ENCODE results near the gene DHX34.

DNA sequence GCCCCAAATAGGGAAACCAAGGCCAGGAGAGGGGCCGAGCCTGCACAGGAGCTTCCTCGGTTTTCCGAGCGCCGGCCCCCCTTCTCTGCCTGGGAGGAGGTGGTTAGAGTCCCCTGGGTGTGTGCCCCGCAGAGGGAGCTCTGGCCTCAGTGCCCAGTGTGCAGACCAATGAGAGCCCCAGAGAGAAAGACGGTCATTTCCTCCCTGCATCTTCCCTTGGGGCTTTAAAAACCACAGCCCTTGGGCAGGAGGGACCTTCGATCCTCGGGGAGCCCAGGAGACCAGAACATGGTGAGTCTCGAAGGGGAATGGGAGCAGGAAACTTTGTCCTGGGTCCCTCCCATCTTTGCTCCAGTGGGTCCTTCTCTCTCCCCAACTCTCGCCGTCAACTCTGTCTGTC is 39.5 kb upstream of the DHX34 start, which contains the start of gene C5AR1:
- TF ChIP-seq, protein P1, sequence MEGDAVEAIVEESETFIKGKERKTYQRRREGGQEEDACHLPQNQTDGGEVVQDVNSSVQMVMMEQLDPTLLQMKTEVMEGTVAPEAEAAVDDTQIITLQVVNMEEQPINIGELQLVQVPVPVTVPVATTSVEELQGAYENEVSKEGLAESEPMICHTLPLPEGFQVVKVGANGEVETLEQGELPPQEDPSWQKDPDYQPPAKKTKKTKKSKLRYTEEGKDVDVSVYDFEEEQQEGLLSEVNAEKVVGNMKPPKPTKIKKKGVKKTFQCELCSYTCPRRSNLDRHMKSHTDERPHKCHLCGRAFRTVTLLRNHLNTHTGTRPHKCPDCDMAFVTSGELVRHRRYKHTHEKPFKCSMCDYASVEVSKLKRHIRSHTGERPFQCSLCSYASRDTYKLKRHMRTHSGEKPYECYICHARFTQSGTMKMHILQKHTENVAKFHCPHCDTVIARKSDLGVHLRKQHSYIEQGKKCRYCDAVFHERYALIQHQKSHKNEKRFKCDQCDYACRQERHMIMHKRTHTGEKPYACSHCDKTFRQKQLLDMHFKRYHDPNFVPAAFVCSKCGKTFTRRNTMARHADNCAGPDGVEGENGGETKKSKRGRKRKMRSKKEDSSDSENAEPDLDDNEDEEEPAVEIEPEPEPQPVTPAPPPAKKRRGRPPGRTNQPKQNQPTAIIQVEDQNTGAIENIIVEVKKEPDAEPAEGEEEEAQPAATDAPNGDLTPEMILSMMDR (conservative IDR thresholded peaks at IDR 0.05 in 1 of 2, IDR thresholded peaks at IDR 0.05 in 1 of 2; ENCODE audit: low read depth in 1 of 2, low read length in 2 of 2): no peak
- TF ChIP-seq EZH2 (IDR thresholded peaks at IDR 0.05; ENCODE audit: low read length, missing control alignments): no peak

All from fibroblast of lung (primary cell).